ENCODE results near the gene LTBP2.

The LTBP2 gene

DNA sequence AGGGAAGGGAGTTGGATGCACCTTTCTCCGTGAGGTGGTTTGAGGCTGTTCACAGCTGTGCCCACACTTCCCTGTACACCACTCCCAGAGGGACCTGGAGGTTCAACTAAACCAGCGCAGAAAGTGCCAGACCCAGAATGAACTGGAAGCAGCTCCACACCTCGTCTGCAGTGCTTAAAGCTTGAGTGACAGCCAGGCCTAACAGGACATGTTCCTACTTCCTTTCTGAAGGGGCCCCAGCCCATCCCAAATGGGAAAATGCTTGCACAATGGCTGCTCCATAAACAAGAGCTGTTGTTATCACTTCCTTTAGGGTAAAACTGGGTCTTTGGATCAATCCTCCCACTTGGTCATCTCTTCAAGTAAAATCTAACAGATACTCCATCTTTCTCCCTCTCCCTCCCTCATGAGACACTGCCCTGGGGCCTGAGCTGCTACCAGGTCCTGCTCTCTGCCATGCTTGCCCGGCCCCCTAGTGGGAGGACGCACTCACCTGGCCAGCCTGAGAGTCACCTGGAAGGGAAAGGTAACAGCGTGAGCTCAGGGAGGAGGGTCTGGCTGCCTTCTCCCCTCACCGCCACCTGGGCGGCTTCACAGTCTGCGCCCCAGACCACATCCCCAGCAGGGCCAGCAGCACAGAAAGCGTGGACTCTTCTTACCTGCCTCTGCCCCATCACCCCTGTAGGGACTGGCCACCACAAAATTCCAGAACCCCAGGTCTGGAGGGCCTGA lies 85.0 kb downstream of the LTBP2 start:
- DNase-seq (ENCODE audit: low spot score), result no peak

DNA sequence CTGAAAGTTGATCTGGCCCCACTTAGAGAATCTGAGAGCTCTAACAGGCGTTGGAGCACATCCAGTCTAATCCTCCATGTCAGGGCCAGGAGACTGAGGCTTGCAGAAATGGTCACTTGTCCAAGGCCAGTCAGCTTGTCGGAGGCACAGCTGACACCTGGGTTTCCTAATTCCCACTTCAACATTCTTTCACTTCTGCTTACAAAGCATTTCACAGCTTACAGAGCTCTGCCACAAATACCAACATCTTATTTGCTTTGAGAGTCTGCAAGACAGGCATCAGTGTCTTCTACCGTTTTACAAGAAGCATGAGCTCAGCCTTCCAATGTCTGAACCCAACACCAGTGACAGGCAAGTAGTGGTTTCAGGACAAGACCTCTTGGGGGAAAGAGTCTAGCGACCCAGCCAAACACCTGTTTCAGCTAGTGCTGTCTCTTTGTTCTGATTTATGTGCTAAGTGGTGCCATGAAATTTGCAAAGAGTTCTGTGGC lies 86.6 kb downstream of the LTBP2 start:
- DNase-seq (ENCODE audit: low spot score), result no peak

DNA sequence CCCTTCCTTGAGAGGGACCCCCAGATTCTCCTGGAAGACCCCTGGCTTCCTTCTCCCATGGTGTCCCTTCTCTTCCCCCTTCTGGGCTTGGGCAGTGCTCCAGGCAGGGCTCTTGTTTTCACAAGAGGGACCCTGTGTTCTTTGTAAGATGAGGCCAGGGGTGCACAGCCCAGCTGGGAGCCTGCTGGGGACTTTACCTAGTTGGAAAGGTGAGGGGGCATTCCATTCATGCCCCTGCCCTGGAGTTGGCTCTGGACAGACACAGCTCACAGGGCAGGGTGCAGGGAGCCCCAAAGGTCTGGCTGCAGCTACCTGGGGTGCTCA lies 87.3 kb downstream of the LTBP2 start:
- no peak for DNase-seq (ENCODE audit: low spot score)

DNA sequence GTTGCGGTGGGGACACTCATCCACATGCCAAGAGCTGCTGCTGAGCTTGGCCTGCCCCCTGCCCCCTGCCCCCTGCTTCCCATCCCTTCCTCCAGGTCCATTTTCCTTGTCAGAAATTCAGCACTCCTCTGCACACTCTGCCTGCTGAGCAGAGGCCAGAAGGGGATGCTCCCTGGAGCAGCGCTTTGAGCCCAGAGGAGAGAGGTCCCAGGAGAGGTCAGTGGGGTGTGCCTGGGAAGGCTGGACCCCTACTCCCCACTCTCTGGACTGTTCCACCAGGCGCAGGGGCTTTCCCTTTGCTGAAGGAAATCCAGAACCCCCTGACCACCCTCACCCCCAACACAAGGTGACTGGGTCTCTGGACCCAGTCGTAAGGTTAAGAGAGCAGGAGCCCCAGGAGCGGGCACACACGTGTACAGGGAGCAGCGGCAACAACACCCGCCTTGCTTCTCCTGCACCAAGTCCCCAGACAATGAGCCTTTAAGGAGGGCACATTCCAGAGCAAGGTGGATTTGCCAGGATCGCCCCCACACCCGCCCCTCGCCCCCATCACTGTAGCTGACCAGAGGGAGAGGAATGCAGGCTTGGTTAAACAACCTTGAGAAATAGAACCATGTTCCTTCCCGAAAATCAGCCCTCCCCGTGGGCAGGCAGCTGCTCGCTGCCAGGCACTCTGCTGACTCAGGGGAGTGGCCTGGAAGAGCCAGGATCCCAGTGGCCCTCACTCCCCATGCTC lies 87.8 kb downstream of the LTBP2 start:
- peak; percentile 47 for DNase-seq (ENCODE audit: low spot score)

DNA sequence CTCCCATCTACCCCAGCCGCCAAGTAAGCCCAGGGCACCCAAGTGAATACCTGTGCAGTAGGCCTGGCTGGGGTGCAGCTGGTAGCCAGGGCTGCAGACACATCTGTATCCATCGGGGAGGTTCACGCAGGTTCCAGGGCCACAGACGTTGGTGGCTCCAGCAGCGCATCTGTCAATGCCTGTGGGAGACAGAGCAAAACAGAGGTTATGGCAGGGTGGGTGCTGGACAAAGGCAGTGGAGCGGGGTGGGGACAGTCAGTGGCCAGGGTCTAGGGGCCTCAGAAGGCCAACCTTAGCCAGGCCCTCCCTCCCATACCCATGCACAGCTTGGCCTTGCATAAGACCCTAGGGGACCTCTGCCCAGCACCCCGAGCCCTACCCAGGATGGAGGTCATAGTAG lies 89.3 kb downstream of the LTBP2 start:
- DNase-seq (ENCODE audit: low spot score), result no peak

DNA sequence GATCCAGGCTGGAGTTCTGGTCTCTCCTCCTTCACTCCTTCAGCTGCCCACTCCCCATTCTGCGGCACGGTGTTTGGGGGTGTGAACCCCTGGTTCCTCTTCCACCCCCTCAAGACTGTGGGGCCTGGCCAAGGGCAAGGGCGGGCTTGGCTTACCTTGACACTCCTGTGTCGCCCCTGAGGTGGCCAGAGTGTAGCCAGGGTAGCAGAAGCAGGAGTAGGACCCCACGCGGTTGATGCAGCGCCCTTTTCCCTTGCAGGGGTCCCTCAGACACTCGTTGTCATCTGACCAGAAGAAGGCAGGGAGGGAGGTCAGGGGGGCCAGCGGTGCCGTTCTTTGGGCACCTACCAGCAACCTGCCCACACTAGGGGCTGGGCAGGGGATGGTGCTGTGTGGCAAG lies 90.3 kb downstream of the LTBP2 start:
- DNase-seq (ENCODE audit: low spot score), result no peak

DNA sequence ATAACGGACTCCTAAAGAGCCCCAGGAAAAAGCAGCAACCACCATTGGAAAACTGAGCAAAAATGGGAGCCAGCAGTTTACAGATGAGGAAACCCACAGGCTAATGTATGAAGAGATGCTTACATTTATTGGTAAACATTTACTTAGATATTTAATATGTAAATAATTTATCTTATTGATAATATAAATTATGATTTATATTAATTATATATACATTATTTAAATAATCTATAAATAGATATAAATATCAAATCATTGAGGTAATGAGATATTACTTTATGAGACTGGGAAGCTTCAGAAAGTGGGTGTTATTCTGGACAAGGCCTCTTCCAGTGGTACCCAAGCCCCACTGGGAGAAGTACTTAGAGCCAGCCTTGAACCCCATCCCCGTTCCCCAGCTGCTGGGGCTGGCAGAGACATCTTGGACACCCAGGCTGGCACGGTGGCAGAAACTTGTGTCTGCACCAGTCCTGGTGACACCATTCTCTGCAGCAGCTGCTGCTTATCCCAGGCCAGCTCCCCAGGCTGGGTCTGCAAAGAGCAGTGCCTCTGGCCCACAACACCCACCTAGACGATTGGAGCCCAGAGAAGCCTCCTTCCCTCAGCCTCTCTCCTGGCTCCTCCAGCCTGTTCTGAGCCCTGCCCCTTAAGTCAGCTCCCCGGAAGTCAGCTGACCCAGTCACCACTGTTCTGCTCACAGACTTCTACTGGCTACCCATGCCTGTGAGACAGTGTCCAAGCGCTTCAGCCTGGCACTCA lies 92.5 kb downstream of the LTBP2 start:
- DNase-seq (ENCODE audit: low spot score), result no peak

DNA sequence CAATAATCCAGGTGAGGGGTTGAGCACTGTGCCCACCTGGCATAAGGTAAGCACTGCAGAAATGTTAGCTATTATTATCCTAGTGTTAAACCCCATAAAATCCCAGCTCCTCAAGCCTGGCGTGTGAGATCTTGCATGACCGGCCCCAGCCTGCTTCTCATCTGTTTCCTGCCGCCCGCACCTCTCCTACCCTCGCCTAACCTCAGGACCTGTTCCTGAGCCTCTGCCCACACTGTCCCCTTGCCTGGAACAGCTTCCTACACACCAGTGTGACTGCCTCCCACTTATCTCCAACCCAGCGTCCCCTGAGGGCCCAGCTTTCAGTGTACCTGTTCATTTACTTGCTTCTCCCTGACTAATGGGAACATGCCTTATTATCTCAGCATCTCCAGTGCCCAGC lies 93.8 kb downstream of the LTBP2 start:
- DNase-seq (ENCODE audit: low spot score), result no peak

DNA sequence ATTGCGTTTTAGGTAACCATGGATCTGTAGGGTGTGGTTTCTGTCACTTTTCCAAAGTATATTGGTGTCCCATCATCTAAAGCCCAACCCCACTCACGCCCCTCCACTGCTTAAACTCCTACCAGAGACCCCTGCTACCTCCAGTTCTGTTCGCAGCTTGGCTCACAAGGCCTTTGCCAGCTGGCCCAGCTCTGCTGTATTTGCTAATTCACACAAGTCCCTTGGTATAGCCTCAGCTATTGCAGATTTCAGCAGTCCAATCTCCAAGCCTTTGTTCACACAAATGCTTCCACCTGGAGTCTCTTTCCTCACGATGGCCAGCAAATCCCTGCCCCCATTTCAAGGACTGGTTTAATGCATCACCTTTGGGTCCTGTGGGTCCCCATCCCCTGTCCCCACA lies 94.3 kb downstream of the LTBP2 start:
- no peak for DNase-seq (ENCODE audit: low spot score)

DNA sequence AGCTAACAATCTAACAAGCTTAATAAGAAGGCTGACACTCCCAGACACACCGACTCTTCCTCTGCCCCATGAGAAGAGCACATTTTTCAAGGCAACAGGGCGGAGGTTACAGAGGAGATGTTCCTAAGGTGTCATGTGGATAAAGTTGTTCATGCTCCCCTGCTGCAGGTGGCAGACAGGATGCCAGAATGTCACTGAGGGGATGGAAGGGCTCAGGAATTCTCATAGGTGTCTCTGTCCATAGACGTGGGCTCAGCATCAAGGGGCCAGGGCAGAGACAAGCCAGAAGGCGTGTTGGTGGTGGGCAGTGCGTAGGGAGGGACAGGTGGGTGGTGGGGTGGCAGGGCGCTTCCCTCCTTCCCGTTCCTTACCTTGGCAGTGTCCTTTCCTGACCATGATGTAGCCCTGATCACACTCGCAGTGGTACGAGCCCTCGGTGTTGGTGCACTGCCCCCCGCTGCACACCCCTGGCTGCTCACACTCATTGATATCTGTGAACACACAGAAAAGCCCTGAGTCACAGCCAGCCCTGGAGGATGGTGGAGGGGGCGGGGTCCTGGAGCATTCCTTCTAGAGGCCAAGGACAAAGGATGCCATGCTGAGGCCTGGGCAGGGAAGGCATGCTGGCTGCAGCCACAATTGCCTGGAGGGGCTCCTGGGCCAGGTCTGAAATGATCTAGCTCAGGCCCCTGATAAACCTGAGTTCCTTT lies 95.4 kb downstream of the LTBP2 start:
- DNase-seq (ENCODE audit: low spot score), result peak; percentile 67

DNA sequence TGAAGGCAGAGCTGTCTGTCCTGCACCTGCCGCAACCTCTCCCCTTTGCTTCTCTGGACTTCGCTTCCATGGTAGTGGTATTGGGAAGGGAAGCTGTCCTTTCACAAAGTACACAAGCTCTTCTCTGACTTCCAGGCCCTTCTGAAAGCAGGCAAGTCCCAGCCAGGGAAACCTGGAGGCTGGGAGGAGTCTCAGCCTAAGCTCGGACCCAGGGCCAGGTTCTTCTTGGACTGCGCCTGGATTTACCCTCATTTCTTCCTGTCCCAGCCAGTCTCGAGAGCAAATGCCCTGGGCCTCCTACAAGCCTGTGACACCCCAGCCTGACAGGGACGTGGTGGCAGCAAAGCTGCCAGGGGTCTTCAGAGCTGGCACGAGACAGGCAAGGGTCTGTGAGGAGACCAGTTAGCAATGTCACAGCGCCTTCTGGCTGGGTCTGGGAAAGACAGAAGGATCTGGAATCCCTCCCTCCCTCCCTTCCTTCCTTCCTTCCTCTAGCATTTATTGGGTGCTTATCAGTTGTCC lies 96.1 kb downstream of the LTBP2 start:
- no peak for DNase-seq (ENCODE audit: low spot score)

DNA sequence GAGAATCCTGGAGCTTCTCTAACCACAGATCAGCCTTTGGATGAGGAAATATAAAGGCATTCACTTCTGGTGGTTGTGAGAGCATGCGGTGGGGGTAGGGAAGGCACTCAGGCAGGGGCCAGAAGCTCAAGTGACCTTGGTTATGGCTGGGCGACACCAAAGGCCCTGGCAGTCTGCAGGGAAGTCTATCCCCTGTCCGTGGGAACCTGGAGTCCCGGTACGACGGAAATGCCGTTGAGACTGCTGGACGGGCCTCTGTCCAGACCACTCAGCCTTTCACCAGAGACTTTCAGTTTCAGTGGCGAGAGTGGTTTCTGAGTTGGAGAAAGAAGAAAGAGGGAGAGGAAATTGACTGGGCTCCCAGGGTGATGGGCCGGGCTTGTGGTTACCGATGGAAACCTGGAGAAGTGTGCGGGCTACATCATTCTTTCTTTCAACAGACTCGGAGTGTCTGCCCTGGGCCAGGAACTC lies 97.5 kb downstream of the LTBP2 start:
- peak; percentile 78 for DNase-seq (ENCODE audit: low spot score)

DNA sequence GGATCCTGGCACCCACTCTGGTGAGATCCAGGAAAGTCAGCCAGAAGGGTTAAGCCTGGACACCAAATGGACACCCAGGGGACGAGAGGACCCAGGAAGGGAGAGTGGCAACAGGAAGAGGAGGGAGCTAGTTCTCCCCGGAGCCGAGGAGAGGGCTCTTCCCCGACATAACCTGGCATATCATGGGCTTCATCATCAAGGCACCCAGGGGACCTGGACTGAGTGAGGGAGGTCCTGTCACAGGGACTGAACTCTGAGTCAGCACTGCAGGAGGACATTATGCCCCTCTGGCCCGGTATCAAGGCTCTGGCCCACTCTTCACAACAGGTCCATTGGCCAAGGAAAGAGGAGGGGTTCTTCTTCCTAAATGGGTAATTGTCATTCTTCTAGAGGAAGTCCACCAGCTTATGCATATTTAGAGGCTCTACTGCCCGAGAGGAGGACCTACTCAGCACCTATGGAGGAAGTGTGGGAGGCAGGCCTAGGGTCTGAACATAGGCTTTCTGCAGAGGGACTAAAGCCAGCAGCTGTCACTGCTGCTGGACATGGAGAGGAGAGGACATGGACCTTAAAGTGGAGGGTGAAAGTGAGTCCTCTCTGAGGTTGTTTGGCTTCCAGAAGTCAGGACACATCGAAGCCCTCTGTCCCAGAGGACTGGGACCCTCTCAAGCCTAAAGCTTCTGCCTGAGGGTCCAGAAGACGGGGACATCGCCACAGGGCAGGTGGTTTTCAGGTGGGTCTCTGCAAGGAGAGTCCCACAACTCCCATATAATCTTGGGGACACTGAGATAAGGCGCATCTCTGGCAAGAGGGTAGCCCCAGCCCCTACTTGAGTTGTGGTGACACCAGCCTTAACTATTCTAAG lies 99.8 kb downstream of the LTBP2 start:
- DNase-seq (ENCODE audit: low spot score), result no peak

DNA sequence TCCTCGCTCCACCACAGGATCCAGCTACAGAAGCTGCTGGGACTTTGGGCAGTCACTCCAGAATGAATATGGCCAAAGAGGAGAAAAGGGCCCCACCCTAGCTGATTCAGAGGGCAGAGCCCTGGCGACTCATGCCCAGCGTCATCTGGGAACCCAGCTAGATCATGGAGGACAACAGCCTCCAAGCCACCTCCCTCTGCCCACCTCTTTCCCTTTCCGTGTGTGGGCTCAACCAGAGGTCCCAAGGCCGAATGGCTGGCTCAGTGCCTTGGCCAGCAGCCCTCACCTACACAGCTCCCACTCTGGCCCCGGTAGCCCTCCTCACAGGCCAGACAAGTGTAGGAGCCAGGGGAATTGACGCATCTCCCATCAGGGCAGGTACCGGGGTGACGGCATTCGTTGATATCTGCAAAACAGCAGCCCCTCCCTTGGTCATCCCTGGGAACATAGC lies 101.1 kb downstream of the LTBP2 start:
- peak; percentile 85 for DNase-seq (ENCODE audit: low spot score)

DNA sequence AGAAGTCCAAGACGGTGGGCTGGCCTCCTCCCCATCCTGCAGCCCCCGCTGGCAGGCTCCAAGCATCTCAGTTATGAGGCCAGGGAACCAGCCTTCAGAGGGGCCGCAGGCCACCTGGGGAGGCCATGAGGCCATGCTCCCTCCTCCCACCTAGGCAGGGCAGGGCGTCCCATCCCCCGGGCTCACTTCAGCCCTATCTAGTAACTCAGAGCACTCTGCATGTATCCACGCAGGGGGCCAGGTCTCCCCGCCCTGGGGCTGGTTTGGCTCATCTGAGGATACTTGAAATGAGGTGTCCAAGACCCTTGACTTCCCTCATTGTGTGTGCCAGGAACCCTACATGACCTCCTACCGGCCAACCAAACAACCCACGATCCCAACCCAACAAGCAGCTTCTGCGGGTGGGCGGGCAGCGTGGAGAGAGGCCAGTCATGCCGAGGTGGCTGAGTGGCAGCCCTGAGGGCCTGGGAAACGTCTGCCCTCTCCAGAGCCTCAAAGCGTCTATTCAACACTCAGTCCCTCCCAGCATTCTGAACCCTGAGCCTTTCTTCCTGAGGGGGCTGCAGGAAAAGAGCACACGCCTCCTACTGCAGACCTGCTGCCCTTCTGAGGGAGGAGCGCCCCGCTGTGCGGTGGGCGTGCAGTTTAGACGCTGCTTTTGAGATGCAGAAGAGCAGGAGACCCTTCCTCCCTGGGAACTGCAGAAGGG lies 101.7 kb downstream of the LTBP2 start:
- no peak for DNase-seq (ENCODE audit: low spot score)

DNA sequence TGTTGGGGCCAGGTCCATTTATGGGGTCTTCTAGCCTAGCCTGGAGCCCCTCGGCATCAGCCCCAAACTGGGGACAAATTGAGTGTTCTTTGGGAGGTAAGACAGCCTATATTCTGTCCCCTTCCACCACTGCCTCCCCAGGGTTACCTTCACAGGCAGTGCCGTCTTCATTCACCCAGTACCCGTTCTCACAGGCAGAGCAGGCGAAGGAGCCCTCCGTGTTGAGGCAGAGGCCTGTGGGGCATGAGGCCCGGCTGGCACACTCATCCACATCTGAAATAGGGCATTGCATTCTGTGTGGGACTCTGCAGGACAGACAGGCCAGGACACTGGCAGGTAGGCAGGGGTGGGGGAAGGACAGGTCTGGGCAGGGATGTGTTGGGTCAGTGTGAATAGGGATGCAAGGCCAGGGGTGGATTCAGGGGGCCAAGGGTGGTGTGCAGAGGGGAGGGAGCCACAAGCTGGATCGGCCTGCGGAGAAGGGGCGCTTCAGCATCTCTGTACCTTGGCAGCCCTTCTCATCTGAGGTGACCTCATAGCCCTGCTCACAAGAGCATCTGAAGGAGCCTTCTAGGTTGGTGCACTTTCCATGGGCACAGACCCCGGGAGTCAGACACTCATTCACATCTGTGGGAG lies 102.3 kb downstream of the LTBP2 start:
- no peak for DNase-seq (ENCODE audit: low spot score)

DNA sequence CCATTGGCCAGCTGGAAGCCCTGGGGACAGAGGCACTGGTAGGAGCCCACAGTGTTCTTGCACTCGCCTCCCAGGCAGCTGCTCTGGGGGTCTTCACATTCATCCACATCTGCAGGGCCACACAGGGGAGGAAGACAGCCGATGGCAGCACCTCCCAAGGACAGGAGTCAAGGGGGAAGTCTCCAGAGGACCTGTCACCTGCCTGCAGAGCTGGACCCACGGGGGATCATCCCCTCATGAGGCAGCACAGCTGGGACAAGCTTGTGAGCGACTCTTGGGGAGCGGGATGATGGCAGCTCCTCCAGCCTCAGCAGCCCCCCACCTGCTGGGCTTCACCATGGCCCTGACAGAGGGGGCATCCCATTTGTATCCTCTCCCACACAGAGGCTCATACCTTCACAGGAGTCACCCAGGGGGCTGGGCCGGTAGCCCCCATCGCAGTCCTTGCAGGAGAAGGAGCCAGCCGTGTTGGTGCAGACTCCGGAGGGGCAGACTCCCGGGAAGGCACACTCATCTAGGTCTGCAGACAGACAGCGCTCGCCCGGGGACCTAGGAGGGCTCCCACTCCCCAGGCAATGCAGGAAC lies 103.1 kb downstream of the LTBP2 start:
- no peak for DNase-seq (ENCODE audit: low spot score)

DNA sequence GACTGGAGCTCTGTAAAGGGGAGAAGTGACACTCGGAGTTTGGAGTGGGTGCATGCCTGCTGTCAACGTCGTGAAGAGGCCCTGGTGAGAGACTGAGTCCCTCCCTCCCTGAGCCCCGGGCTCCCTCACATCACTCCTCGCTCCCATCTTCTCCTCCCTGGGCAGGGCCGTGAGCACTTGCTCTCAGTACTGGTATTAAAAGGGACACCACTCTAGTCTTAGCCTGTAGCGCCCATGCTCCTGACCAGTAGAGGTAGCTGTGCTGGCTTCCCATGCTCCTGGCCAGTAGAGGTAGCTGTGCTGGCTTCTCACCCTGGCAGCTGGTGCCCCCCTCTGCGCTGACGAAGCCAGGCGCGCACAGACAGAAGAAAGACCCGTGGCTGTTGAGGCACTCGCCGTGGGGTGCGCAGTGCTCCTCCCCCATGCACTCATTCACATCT lies 103.7 kb downstream of the LTBP2 start:
- DNase-seq (ENCODE audit: low spot score), result no peak

DNA sequence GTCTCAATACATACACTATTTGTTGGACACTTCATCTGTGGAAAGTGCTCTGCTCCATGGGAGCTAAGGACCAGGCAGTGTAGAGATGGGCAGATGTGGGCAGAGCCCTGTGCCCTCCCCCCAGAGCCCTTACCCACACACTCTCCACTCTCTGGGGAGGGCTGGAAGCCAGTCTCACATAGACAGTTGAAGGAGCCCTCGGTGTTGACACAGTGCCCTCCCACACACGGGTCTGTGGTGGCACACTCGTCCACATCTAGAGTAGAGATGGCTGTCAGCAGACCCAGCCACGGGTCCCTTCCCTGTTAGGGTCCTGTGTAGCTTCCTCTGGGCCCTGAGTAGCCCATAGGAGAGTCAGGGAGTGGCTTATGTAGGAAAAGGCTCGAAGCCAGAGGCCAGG lies 104.2 kb downstream of the LTBP2 start:
- no peak for DNase-seq (ENCODE audit: low spot score)
